GM12892 (cell line): ENCODE data around the gene NR3C1.

Experiments
- POLR2A ChIP-seq: IDR thresholded peaks from 2 replicates; pipeline ENCODE4 v1.6.1; 2011; ENCODE audit warnings: low read depth, low read length, control low read depth
- POLR2AphosphoS5 ChIP-seq: IDR thresholded peaks from 2 replicates; pipeline ENCODE4 v1.6.1; 2011; ENCODE audit warnings: low read depth, low read length, control low read depth
- TAF1 ChIP-seq: IDR thresholded peaks from 2 replicates; pipeline ENCODE4 v1.6.1; 2011; ENCODE audit warnings: low read depth, mild to moderate bottlenecking, control low read depth, low read length, borderline replicate concordance

DNA sequence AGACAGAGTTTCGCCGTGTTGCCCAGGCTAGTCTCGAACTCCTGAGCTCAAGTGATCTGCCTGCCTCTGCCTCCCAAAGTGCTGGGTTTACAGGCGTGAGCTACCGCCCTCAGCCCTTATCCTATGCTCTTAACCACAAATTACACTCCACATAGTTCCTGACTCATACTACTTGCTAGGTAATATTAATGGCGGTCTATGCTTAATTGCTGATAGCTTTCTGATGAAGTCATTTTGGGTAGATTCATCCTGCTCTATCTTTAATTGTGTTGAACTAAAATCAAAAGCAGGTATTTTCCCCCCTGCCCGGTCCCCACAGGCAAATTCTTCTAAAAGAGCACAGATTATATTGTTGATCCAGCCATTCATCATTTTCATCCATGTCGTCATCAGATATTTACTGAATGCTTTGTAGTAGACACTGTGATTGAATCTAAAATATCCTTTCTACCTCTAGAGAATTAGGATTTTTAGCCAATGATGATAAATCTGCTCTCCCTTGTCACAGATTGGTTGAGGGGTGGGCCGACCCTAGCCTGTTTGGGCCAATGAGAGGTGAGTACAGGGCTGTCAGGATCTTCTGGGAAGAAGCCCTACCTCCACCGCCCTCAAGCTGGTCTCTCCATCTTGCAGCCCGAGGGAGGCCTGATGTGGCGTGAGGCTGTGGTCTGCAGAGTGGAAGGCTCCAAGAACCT is 144.8 kb downstream of the NR3C1 start:
- TF ChIP-seq POLR2AphosphoS5 (no peak), TAF1 (no peak), POLR2A (no peak)
